NCI-H1105 (cell line): ENCODE measurements around the gene PTPN18.
A peak's percentile ranks its signal among the peaks of the same experiment; 100 is the strongest.

ENCODE experiments used
- DNase-seq: peaks from one replicate; lab custom pipeline; 2025; lab: John Stamatoyannopoulos, UW

The PTPN18 gene

DNA sequence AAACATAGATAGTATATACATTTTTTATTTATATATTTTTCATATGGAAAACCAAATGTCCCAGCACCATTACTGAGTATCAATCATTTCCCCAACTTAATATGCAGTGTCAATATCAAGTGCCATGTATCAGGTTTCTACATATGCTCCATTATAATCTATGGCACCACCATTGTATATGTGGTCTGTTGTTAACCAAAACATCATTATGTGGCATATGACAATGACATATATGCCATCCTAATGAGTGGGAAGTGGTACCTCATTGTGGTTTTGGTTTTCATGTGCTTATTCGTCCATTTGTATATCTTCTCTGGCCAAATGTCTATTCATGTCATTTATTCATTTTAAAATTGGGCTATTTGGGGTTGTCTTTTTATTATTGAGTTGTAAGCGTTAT lies 9.2 kb downstream of the PTPN18 start:
- no peak for DNase-seq

DNA sequence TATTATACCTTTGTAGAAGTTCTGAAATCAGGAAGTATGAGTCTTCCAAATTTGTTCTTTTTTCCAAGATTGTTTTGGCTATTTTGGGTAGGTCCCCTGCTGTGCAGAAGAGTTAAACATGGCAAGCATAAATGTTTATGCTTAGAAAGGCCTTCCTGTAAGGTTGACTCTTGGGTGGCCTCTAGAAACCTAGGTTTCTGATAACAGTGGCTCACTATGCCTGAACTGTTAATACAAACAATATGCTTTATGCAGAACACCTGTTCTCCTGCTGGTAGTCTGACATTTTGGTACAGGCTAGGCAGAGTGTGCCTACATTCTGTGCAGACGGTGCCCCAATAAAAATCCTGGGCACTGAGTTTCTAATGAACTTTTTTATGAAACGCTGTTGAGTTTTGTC lies 10.1 kb downstream of the PTPN18 start:
- no peak for DNase-seq

DNA sequence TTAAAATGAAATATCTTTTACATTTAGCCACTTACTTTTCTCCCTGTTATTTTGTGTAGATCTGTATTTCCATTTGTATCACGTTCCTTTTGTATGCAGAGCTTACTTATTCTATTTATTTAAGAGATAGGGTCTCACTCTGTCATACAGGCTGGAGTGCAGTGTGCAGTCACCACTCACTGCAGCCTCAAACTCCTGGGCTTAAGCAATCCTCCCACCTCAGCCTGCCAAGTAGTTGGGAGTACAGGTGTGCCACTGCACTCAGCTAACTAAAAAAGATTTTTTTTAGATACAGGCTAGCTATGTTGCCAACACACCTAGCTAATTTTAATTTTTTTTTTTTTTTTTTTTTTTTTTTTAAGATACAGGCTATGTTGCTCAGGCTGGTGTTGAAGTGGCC lies 10.9 kb downstream of the PTPN18 start:
- no peak for DNase-seq

DNA sequence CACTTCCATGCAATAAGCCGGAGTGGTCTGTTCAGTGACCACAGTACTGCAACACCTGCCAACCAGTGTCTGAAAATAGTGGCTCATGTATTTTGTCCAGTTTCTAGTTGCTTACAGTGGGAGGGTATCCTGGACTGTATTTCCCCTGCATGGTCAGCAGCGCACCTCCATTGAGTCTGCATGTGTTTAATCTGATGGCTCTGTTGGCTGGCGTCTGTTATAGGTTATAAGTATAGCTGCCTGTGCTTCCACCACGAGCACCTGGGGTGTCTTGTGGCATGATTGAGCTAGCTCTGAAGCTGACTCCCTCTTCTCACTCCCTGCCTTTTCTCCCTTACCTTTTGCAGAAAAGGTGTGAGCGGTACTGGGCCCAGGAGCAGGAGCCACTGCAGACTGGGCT lies 12.9 kb downstream of the PTPN18 start:
- no peak for DNase-seq

DNA sequence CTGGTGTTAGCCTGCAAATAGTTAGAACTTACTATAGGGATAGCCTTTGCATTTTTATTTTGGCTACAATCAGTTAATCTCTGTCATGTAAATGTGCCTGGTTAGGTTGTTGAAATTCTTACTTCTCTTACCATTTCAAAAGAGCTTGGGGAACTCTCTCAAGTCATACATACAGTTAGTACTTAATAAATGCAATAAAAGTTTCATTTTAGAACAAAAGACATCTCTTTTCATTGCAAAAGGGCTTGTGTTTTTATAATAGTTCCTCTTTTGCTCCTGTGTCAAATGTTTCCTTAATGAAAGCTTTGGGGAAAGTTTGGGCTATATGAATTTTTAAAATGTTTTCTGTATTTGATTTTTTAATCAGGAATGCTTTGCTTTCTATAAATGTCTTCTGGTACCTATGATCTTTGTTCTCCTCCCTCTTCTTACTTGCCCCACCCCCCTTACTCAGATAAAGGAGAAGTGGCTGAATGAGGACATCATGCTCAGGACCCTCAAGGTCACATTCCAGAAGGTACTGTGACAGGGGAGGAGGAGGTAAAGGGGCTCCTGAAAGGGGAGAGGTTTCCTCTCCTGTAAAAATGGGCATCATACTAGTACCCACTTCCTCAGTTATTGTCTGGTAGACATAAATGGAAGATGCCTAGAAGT lies 13.6 kb downstream of the PTPN18 start:
- no peak for DNase-seq

DNA sequence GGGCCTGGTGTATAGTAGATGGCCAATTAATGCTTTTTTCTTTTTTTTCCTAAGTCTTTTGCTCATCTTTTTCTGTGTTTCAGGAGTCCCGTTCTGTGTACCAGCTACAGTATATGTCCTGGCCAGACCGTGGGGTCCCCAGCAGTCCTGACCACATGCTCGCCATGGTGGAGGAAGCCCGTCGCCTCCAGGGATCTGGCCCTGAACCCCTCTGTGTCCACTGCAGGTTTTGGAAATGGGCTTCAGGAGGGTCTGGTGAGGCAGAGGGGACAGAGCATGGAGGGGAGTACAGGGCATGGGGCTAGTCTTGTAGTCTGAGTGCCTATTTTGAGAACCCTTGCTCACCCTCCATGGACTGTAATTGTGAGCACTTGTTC lies 14.1 kb downstream of the PTPN18 start:
- no peak for DNase-seq

DNA sequence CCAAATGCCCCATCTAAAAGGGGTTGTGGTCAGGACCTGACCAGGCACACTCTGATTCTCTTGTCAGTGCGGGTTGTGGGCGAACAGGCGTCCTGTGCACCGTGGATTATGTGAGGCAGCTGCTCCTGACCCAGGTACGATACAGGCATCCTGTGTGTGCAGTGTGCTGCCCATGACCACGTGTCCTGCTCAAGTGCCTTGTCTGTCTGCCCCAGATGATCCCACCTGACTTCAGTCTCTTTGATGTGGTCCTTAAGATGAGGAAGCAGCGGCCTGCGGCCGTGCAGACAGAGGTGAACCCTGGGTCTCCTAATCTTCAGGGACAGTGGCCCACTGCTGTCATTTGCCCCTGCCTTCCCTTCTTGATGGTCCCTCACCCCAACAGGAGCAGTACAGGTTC lies 14.6 kb downstream of the PTPN18 start:
- no peak for DNase-seq

DNA sequence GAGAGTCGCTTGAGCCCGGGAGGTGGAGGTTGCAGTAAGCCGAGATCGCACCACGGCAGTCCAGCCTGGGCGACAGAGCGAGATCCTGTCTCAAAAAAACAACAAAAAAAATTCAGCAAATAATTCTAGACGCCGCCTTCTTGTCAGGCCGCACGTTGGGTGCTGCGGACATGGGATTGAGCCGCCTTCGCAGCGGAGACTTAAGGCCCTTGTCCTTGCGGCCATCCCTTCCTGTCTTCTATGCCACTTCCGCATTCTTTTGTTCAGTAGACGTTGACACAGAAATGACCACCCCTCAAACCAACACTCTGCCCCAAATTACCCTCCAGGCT lies 15.8 kb downstream of the PTPN18 start:
- DNase-seq, result no peak

DNA sequence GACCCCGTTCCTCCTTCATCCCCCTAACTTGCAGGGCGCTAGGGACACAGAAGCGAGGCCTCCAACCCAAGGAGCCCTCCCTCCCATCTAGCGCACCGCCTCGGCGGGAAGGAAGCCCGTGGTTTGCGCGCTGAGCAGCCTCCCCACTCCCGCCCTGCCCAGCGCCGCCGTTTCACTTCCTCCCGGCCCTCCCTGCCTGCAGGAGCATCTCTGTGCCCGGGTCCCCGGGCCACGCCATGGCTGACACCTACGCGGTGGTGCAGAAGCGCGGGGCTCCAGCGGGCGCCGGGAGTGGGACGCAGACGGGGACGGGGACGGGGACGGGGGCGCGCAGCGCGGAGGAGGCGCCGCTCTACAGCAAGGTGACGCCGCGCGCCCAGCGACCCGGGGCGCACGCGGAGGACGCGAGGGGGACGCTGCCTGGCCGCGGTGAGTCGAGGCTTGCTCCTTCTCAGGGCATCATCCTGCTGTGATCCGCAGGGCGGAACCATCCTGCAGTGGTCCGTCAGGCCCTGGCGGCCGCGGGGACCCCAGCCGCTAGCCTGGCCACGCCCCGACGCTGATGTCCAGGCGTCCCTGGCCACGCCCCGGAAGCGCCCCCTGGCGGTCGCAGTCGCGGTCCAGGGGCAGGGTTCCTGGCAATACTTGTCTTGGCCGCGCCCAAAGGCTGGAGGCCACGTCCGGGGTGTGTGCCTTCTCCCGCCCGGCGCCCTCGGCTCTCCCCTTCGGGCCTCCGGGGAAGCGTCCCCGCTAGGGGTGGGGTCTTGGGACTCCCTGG lies 16.4 kb downstream of the PTPN18 start:
- DNase-seq, result peak; percentile 69

DNA sequence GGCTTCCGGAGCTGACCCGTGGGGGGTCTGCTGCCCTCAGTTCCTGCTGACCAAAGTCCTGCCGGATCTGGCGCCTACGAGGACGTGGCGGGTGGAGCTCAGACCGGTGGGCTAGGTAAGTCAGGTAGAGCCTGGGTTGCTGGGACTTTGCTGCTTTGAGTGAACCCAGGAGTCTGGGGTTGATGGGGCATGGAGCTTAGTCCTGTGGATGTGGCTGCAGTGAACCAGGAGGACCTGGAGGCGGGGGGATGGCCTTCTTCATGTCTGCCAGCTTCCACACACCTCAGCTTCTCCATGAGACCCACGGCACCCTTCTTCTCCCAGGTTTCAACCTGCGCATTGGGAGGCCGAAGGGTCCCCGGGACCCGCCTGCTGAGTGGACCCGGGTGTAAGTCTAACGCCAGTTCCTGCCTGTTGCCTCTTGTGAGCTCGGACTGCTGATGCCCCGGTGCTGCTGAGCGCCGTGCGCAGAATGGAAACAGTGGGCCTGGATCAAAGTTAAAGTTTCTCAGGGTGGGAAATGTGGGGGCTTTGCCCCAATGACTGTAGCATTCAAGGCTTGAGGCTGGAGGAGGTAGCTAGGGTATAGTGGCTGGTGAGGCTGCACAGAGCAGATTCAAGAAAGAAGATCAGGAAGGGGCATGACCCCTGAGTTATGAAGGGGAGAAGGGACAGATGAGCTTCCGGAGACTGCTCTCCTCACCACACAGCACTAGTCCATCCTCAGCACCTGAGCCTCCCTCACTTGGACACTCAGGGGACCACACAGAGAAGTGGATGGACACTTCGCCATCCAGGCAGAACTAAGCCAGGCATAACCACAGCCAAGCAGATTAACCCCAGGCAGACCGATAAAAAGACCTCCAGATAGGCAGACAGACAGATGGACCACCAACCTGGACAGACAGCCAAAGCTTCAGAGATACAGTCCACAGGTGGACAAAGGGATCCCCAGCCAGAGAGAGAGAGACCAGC lies 17.3 kb downstream of the PTPN18 start:
- DNase-seq, result no peak

DNA sequence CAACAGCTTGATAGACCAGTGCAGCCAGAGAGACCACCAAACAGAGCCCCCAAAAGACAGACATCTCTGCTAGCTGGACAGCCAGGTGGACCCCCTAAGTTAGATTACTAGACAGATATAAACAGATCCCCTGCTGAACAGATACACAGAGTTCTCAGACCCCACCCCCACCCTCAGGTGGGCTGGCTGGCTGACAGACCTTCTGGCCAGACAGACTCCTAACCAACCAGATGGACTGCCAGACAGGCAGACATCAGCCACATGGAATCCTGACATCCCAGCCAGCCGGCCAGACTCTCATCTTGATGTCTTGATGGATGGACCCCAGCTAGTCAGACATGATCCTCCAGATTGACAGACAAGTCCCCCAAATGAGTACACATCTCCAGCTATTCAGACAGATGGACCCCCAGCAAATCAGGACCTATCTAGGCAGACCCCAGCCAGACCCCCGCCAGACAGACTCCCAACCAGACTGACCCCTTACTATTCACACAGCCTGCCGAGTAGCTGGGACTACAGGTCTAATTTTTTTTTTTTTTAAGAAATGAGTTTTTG lies 18.0 kb downstream of the PTPN18 start:
- no peak for DNase-seq

DNA sequence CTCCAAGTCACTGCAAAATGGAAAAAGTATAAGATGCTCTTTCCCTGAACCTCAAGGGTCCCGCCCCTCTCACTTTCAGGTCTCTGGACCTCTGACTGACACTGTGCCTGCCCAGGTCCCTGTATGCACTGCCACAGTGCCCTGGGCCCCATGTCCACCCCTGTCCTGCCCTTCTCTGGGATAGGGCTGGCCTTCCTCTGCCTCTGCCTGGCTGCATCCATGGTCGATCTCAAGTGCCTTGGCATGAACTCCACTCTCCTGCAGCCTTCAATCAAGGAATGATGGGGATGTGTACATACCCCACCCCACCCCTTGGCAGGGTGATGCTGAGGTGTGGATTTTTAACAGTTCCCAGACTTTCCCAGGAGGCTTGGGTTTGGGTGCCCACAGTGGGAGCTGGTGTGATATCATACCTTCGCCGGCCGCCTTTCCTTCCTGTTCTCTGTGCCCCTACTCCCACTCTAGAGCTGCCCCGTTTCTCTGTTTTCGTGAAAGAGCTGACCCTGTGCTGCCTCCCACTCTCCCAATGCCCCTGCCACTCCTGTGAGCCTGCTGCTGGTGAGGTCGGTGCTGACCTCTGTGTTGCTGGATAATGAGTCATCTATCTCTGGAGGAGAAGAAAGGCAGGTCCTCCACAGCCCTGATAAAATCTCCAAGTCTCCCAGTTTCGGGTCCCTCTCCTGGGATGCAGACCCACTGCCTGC lies 18.9 kb downstream of the PTPN18 start:
- DNase-seq, result no peak

DNA sequence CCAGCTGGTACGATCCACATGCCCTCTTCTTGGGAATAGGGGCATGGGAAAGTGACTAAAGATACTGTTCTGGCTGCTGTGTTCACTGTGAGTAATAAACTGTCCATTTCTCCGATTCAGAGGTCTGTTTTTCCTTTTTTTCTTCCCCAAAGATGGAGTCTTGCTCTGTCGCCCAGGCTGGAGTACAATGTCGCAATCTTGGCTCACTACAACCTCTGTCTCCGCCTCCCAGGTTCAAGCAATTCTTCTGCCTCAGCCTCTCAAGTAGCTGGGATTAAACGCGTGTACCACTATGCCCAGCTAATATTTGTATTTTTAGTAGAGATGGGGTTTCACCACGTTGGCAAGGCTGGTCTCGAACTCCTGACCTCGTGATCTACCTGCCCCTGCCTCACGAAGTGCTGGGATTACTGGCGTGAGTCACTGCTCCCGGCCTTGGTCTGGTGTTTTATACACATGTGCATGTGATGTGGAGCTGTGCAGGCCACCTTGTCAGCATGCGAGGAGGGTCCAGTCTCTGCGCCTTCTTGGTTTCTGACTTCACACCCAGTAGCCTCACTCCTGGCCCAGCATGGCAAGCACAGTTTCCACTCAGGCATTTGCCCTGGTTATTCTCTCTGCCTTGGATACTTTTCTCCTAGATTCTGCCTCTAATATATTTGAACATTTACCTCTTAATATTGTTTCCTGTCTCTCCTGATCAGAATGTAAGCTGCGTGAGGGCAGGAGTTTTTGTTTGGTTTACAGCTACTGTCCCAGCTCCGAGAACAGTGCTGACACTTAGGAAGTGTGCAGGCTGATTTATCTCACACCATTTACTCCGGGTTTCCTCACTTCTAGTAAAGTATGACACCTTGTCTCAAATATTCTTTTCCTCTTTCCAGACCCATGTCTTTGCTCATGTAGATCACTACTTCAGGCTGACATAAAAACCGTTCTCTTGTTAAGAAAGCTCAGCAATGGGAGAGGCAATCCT lies 19.7 kb downstream of the PTPN18 start:
- DNase-seq, result no peak

DNA sequence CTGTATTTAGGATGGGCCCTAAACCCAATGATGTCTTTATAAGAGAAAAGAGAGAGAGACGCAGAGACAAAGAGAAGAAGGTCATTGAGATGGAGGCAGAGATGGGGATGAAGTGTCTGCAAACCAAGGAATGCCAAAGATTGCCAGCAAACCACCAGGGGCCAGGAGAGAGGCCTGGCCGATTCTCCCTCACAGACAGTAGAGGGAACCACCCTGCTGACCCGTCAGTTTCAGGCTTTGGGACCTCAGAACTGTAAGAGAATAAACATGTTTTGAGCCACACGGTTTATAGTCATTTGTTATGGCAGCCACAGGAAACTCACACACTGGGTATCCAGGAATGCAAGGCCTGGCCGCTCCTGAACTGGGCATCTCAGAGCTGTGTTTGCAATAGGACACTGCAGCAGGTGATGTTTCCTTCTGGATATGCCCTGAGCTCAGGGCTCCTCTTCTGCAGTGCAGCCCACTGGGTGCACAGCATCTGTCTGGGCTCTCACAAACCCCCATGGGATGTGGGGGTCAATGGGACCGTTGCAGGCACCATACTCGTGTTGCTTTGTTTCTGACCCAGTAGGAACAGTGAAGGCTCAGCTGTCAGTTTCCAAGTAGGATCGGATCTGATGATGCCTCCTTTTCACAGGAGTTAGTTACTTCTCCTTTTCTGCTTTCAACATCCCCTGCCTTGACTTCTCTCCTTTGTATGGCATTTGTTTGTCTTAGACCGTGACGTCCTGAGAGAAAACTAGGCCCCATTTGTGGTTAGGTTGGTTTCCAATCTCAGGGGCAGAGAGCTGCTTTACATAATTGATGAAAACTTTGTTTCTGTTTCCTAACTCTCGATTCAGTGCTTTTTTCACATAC lies 20.8 kb downstream of the PTPN18 start:
- no peak for DNase-seq

DNA sequence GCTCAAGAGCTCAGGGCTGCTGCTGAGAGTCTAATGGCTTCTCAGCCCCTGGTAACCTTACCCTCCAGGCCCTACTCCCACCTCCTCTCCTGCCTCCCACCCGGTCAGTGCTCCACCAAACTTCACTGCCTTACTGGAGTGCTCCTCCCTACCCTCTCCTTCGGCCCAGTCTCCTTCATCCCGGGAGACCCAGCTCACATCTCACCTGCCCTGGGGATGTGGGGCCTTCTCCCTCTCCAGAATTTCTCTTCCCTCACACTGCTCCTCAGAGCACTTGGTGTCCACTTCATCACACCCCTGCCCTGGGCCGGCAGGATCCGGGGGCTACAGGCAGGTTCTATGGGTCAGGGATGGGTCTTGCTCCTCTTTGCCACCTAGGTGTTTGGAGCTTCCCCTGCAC lies 21.6 kb downstream of the PTPN18 start:
- DNase-seq, result no peak

DNA sequence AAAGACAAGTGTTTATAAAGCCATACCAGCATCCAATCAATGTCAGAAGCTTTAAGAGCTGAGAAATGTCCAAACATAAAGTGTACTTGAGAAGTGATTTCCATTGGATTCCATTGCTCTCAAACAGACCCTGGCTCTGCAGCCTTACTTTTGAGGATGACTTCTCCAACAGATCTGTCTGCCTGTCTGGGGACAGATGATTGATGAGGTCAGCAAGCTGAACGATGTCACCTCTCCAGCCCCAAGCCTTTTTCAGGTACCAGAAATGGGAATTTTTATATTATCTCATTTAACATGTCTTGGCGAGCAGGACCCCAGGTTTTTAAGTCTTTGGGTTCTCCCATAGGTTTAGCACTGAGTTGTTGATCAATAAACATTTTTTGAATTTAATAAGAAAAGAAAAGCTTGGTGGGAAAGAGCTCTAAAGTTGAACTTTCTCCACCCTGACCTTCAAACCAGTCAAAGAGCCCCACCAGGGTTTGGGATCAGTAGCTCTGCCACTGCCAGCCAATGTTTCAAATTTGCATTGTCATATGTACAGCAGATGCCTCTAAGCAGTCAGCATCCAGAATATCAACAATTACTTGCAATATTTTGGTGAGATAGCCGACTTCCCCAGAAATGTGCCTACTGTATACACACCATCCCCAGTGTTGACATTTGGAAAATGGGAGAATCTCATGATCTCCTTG lies 22.5 kb downstream of the PTPN18 start:
- DNase-seq, result no peak

DNA sequence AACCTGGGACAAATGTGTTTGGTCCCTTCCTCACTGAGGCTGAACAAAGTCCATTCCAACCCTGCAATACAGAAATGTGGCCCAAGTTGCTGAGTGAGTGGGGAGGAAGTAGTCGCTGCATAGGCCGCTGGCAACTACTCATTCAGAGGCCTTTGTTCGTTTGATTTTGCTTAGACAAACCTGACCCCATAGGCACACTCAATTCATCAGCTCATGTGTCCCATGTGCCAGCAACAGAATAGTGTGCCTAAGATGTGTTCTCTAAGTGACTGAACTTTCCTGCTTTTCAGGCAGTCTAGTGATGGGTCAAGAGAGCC lies 23.0 kb downstream of the PTPN18 start:
- no peak for DNase-seq

DNA sequence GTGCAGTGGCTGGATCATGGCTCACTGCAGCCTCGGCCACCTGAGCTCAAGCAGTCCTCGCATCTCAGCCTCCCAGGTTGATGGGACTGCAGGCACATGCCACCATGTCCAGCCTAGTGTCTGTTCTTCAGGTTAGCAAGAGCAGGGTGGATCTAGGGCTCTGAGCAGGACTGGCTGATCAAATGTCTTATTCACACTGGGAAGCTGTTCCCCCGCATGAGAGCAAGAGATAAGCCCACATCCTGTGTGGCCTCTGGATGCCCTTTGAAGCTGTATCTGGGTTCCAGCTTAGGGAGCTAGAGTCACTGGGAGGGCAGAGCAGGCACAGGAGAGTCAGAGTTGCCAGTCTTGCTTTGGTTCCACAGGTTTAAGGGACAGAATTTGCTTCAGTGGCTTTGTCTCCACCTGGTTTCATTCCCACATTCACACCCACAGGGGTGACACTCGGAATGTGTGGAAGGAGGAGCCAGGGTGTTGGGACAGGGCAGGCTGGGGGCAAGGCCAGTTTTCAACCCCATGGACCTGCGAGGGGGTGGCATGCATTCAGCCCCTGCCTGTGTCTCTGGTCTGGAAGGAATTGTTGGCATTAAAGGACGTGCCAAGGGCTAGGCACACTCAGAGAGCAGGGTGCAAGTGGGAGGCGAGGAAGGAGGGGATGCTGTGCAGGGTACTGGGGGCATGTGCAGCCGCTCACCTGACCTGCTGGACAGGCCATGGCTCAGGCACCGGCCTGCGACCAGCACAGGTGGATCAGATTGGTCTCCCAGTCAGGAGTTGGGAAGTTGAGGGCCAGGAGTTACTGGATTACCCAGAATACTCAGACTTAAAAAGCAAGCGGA lies 24.5 kb downstream of the PTPN18 start:
- no peak for DNase-seq
